Body of pancreas (tissue), 4 donors: Measurements from ENCODE around the gene SLC2A6. TPM values are rescaled to one million over a fixed set of nuclear protein-coding genes. Genes with fewer than 3 reads are reported as not detected.

Source experiments
- ATAC-seq: fragments of 150-250 bp; one replicate; pipeline ENCODE4 v1.9.1; 2016
- DNase-seq, 4 donors: peaks; one replicate each; pipeline ENCODE4 v3.0.0-alpha.2; 2019
- H3K27ac ChIP-seq, 4 donors: fragments of 200-600 bp; sonication (generic); 1 replicate in 3 of 4; 2 replicates in 1 of 4; pipeline versions ENCODE4 v1.5.1 to v1.6.1; 2016 to 2019; ENCODE audit warnings: mild to moderate bottlenecking in 1 of 4, mixed read lengths in 1 of 4, moderate library complexity in 1 of 4
- H3K27me3 ChIP-seq, 2 donors: fragments of 200-600 bp; sonication (generic); one replicate each; pipeline ENCODE4 v1.6.0; 2016; ENCODE audit warnings: mild to moderate bottlenecking in 1 of 2
- H3K36me3 ChIP-seq, 2 donors: fragments of 200-600 bp; sonication (generic); replicated peaks in 1 of 2; 2 replicates each; pipeline ENCODE4 v1.5.1; 2016; ENCODE audit warnings: low read depth in 2 of 2; ENCODE audit not compliant: insufficient read depth in 1 of 2
- H3K4me1 ChIP-seq: fragments of 200-600 bp; sonication (generic); one replicate; pipeline ENCODE4 v1.6.0; 2016
- H3K4me3 ChIP-seq, 2 donors: fragments of 200-600 bp; sonication (generic); 1 replicate in 1 of 2; 2 replicates in 1 of 2; pipeline ENCODE4 v1.5.1; 2016 to 2019
- H3K9me3 ChIP-seq, 3 donors: fragments of 200-600 bp; sonication (generic); 1 replicate in 2 of 3; 2 replicates in 1 of 3; pipeline ENCODE4 v1.5.1; 2016
- CTCF ChIP-seq, 7 experiments: fragments of 450-650 bp in 4 of 7; fragments of 200-600 bp in 3 of 7; sonication (generic) in 3 of 7; IDR thresholded peaks; one replicate each; pipeline ENCODE4 v1.5.1; 2016 to 2019; ENCODE audit warnings: antibody characterized with exemption in 7 of 7
- POLR2A ChIP-seq, 3 donors: fragments of 450-650 bp; IDR thresholded peaks; one replicate each; pipeline ENCODE4 v1.6.1; 2016; ENCODE audit warnings: antibody characterized with exemption in 3 of 3, mild to moderate bottlenecking in 2 of 3
- WGBS, 2 donors: methylation state at CpG; one replicate each; pipeline ENCODE4 v1.1.5; 2017; 5-methylcytosine and 5-hydroxymethylcytosine counted together
- intact Hi-C: fragments of 100-400 bp; cut with DNase I; formaldehyde crosslinking; loops from one replicate; pipeline ENCODE4 v1.15.1; 2023
- total RNA-seq, 2 donors: library from RNA; depleted of rRNA; stranded (reverse); fragments of >200 nt; gene quantifications; one replicate each; pipeline ENCODE4 v1.1.0, GENCODE V29; 2016

Gene SLC2A6
- total RNA-seq, 2 donors from 2014 or later: 2.6 to 3.0 TPM

GRCh38 chr9:133428617-133429101 lies 50.2 kb downstream of the SLC2A6 start:
- intact Hi-C loops: no loop called here
- ATAC-seq (peak; percentile 71), DNase-seq (peak in 3 of 4 donors; percentile 36 to 52 (median 41))
- Histone ChIP-seq H3K4me3 (no peak overlapping the region), H3K36me3 (no peaks in the 10 kb centered on the region), H3K4me1 (peaks cover 4% of the 10 kb centered on the region), H3K27me3 (no peaks in the 10 kb centered on the region), H3K27ac (no peak overlapping the region), H3K9me3 (no peaks in the 10 kb centered on the region)
- TF ChIP-seq POLR2A (IDR thresholded peaks at IDR 0.05) (no peak), CTCF (IDR thresholded peaks at IDR 0.05) (peak in 1 of 7 experiments; percentile 2)
- 2 to 3% methylated on average over 15 to 40 of the region's 57 CpGs for WGBS, 2 donors

- no peak for ATAC-seq
Measured at GRCh38 chr9:133427658-133428348, 51.1 kb downstream of the SLC2A6 start.

GRCh38 chr9:133426011-133426410 lies 52.9 kb downstream of the SLC2A6 start:
- Histone ChIP-seq H3K36me3 (no peaks in the 10 kb centered on the region), H3K4me1 (peaks cover 4% of the 10 kb centered on the region), H3K27ac (no peak overlapping the region), H3K27me3 (no peaks in the 10 kb centered on the region), H3K9me3 (no peaks in the 10 kb centered on the region), H3K4me3 (no peak overlapping the region)
- TF ChIP-seq CTCF (IDR thresholded peaks at IDR 0.05) (no peak), POLR2A (IDR thresholded peaks at IDR 0.05) (no peak)
- intact Hi-C loops: no loop called here
- ATAC-seq (no peak), DNase-seq (no peak)
- WGBS, 2 donors: 93% methylated on average over 11 of the region's 11 CpGs; no CpG with 5 or more reads in 1 of the 2 donors

More at GRCh38 chr9:133427658-133428348, 51.1 kb downstream of the SLC2A6 start:
- H3K27me3 ChIP-seq: no peaks in the 10 kb centered on the region
- intact Hi-C loops: no loop called here
- no peak overlapping the region for H3K27ac ChIP-seq
- no peak for DNase-seq
- WGBS, 2 donors: 50 to 57% methylated on average over 9 to 10 of the region's 10 CpGs
- H3K4me3 ChIP-seq: no peak overlapping the region
- no peaks in the 10 kb centered on the region for H3K9me3 ChIP-seq
- H3K36me3 ChIP-seq: no peaks in the 10 kb centered on the region
- TF ChIP-seq CTCF (IDR thresholded peaks at IDR 0.05): no peak
- TF ChIP-seq POLR2A (IDR thresholded peaks at IDR 0.05): no peak
- peaks cover 4% of the 10 kb centered on the region for H3K4me1 ChIP-seq

- 84 to 90% methylated on average over 15 to 22 of the region's 22 CpGs for WGBS, 2 donors
- H3K4me1 ChIP-seq: peaks cover 4% of the 10 kb centered on the region
- intact Hi-C loops: no loop called here
- H3K36me3 ChIP-seq: no peaks in the 10 kb centered on the region
- ATAC-seq (no peak), DNase-seq (no peak)
- H3K27ac ChIP-seq: no peak overlapping the region
- no peak overlapping the region for H3K4me3 ChIP-seq
- H3K9me3 ChIP-seq: no peaks in the 10 kb centered on the region
- no peaks in the 10 kb centered on the region for H3K27me3 ChIP-seq
- no peak for TF ChIP-seq CTCF (IDR thresholded peaks at IDR 0.05)
- TF ChIP-seq POLR2A (IDR thresholded peaks at IDR 0.05): no peak
Measured at GRCh38 chr9:133425049-133425632, 53.8 kb downstream of the SLC2A6 start.
